K562 (cell line): ENCODE results near the gene CHCHD6. TPM values are rescaled to one million over a fixed set of nuclear protein-coding genes. Genes with fewer than 3 reads are reported as not detected.

Experiments used
- HDAC3 ChIP-seq: fragments of 450-650 bp; IDR thresholded peaks from 2 replicates; pipeline ENCODE4 v1.6.1; 2018; ENCODE audit warnings: borderline replicate concordance, mild to moderate bottlenecking, moderate library complexity; ENCODE audit not compliant: partially characterized antibody
- HOXB6 ChIP-seq: fragments of 250-450 bp; sonication (Bioruptor Pico); IDR thresholded peaks from 2 replicates; pipeline ENCODE4 v1.5.1; 2022; ENCODE audit warnings: mild to moderate bottlenecking, borderline replicate concordance
- KLF16 ChIP-seq: IDR thresholded peaks from 2 replicates; pipeline ENCODE4 v1.6.1; 2016; ENCODE audit warnings: antibody characterized with exemption
- NFYB ChIP-seq: IDR thresholded peaks from 2 replicates; pipeline ENCODE4 v1.6.1; 2011; ENCODE audit warnings: mild to moderate bottlenecking, moderate library complexity; ENCODE audit not compliant: insufficient read length; ENCODE audit errors: extremely low read depth
- NR1H2 ChIP-seq: sonication (generic); formaldehyde crosslinking; IDR thresholded peaks from 2 replicates; pipeline ENCODE4 v1.4.0; 2020; ENCODE audit warnings: mild to moderate bottlenecking, missing genetic modification reagents
- SIX5 ChIP-seq, 2 experiments: IDR thresholded peaks; 2 replicates each; pipeline ENCODE4 v1.6.1; 2011; ENCODE audit warnings: low read length in 2 of 2, borderline replicate concordance in 1 of 2, low read depth in 1 of 2, mild to moderate bottlenecking in 1 of 2, moderate library complexity in 1 of 2; ENCODE audit not compliant: insufficient read depth in 1 of 2
- WHSC1 ChIP-seq: IDR thresholded peaks from one replicate; pipeline ENCODE4 v1.6.1; 2012; ENCODE audit warnings: low read length, control low read depth, inconsistent platforms
- ZNF274 ChIP-seq: IDR thresholded peaks from 2 replicates; pipeline ENCODE4 v1.6.1; 2011; ENCODE audit warnings: low read depth, mild to moderate bottlenecking, low read length, moderate library complexity, borderline replicate concordance
- ZNF445 ChIP-seq: fragments of 250-450 bp; sonication (Bioruptor Pico); IDR thresholded peaks from 2 replicates; pipeline ENCODE4 v1.4.0; 2020; ENCODE audit warnings: low read depth, mild to moderate bottlenecking, moderate library complexity
- polyA plus RNA-seq, 8 experiments: library from polyadenylated mRNA; depleted of rRNA in 4 of 8; stranded (reverse) in 5 of 8; unstranded in 3 of 8; fragments of >200 nt; fragmentation: Nextera tagmentation in 2 of 8; fragmentation: Illumina TruSeq in 1 of 8; extraction: Ambion mirVana in 2 of 8; extraction: Trizol in 1 of 8; gene quantifications; 2 replicates each; pipeline versions ENCODE4 v1.2.1 to v1.2.3, GENCODE V29; 2011 to 2014; ENCODE audit warnings: inconsistent platforms in 1 of 8, missing spikeins in 1 of 8
- total RNA-seq, 7 experiments: library from RNA; depleted of rRNA in 6 of 7; stranded (reverse); fragments of >200 nt in 6 of 7; fragmentation: Illumina TruSeq in 2 of 7; extraction: Trizol in 2 of 7; gene quantifications; 2 replicates each; pipeline versions ENCODE4 v1.2.1 to v1.2.3, GENCODE V29; 2011 to 2021; ENCODE audit warnings: low replicate concordance in 1 of 7
- TF ChIP-seq, protein P1 (sequence below): sonication (generic); formaldehyde crosslinking; IDR thresholded peaks from 2 replicates; pipeline ENCODE4 v1.8.0; 2023; ENCODE audit warnings: mild to moderate bottlenecking, missing genetic modification reagents
- TF ChIP-seq, protein P2 (sequence below), 2 experiments: fragments of 450-650 bp; IDR thresholded peaks; 2 replicates each; pipeline ENCODE4 v1.6.1; 2016; ENCODE audit warnings: mild to moderate bottlenecking in 2 of 2, borderline replicate concordance in 1 of 2, low read depth in 1 of 2, moderate library complexity in 1 of 2

Gene CHCHD6
- total and polyA plus RNA-seq, 9 of the 15 experiments (the other 6 are each of a cell fraction or from before 2014, with no cell fraction given) = 4.6 to 18.6 (median 10.9) TPM

DNA sequence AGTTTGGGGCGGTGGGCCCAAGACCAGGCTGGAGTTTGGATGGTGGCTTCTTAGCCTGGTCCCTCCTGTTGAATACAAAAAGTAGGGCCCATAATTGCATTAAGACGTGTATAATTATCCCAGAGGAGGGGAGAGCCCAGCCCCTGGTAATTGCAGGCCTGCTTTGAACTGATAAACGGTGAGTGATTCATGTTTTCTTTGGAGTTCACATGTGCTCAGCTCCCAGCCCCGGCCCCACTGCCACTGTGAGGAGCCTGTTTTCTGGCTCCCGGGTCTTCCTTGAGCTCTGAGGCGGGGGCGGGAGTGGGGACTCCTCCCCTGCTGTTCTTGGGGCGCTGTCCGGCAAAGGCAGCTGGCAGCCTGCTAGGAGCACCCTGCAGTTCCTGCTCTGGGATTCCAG, 282.0 kb downstream of the CHCHD6 start (continued):
- TF ChIP-seq ZNF274 (no peak), NFYB (no peak), WHSC1 (no peak), ZNF445 (CRISPR knock-in tag) (no peak), NR1H2 (CRISPR knock-in tag) (no peak), HOXB6 (CRISPR knock-in tag) (no peak), KLF16 (peak; percentile 55; the same call in 1 of the 2 replicates), SIX5 (IDR thresholded peaks at IDR 0.05; ENCODE audit: borderline replicate concordance in 1 of 2, insufficient read depth in 1 of 2, low read depth in 1 of 2, low read length in 2 of 2) (no peak), HDAC3 (no peak)
- TF ChIP-seq, protein P1, sequence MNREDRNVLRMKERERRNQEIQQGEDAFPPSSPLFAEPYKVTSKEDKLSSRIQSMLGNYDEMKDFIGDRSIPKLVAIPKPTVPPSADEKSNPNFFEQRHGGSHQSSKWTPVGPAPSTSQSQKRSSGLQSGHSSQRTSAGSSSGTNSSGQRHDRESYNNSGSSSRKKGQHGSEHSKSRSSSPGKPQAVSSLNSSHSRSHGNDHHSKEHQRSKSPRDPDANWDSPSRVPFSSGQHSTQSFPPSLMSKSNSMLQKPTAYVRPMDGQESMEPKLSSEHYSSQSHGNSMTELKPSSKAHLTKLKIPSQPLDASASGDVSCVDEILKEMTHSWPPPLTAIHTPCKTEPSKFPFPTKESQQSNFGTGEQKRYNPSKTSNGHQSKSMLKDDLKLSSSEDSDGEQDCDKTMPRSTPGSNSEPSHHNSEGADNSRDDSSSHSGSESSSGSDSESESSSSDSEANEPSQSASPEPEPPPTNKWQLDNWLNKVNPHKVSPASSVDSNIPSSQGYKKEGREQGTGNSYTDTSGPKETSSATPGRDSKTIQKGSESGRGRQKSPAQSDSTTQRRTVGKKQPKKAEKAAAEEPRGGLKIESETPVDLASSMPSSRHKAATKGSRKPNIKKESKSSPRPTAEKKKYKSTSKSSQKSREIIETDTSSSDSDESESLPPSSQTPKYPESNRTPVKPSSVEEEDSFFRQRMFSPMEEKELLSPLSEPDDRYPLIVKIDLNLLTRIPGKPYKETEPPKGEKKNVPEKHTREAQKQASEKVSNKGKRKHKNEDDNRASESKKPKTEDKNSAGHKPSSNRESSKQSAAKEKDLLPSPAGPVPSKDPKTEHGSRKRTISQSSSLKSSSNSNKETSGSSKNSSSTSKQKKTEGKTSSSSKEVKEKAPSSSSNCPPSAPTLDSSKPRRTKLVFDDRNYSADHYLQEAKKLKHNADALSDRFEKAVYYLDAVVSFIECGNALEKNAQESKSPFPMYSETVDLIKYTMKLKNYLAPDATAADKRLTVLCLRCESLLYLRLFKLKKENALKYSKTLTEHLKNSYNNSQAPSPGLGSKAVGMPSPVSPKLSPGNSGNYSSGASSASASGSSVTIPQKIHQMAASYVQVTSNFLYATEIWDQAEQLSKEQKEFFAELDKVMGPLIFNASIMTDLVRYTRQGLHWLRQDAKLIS (CRISPR knock-in tag) = no peak
- TF ChIP-seq, protein P2, sequence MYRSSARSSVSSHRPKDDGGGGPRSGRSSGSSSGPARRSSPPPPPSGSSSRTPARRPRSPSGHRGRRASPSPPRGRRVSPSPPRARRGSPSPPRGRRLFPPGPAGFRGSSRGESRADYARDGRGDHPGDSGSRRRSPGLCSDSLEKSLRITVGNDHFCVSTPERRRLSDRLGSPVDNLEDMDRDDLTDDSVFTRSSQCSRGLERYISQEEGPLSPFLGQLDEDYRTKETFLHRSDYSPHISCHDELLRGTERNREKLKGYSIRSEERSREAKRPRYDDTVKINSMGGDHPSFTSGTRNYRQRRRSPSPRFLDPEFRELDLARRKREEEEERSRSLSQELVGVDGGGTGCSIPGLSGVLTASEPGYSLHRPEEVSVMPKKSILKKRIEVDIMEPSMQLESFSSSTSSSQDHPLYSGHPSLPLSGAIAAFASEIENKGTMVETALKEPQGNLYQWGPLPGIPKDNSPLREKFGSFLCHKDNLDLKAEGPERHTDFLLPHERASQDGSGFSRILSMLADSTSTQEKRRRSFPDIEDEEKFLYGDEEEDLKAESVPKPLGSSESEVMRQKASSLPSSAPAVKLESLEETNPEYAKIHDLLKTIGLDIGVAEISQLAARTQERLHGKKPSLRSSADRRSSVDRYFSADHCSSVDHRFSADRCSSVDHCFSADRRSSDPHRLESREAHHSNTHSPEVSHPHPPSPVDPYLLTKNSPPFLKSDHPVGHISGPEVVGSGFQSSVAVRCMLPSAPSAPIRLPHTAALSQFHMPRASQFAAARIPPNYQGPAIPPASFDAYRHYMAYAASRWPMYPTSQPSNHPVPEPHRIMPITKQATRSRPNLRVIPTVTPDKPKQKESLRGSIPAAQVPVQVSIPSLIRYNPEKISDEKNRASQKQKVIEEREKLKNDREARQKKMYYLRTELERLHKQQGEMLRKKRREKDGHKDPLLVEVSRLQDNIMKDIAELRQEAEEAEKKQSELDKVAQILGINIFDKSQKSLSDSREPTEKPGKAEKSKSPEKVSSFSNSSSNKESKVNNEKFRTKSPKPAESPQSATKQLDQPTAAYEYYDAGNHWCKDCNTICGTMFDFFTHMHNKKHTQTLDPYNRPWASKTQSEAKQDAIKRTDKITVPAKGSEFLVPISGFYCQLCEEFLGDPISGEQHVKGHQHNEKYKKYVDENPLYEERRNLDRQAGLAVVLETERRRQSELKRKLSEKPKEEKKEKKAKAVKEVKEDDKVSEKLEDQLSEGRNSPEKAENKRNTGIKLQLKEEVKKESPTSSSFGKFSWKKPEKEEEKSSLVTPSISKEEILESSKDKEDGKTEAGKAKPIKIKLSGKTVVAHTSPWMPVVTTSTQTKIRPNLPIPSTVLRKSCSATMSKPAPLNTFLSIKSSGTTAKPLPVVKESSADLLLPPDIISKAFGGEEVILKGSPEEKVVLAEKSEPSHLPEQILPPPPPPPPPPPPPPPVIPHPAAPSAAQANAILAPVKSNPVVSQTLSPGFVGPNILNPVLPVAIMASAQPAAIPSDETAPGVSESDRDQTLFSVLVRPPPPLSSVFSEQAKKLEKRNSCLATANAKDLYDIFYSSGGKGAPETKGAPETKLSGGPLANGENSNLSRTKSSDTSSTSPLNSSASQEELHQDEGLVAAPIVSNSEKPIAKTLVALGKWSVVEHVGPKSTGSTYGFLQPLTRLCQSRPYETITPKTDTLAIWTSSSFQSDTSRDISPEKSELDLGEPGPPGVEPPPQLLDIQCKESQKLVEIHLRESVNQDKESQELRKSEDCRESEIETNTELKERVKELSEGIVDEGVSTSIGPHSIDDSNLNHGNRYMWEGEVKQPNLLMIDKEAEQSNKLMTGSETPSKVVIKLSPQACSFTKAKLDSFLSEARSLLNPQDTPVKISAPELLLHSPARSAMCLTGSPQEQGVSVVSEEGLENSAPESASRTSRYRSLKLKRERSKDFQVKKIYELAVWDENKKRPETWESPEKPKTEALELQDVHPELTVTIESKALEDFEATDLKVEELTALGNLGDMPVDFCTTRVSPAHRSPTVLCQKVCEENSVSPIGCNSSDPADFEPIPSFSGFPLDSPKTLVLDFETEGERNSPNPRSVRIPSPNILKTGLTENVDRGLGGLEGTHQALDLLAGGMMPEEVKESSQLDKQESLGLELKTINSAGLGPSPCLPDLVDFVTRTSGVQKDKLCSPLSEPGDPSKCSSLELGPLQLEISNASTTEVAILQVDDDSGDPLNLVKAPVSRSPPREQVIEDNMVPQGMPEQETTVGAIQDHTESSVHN (IDR thresholded peaks at IDR 0.05; ENCODE audit: borderline replicate concordance in 1 of 2, low read depth in 1 of 2) = no peak
